VCaP (cell line): ENCODE results near the gene NPTXR.

Experiments
- H3K27ac ChIP-seq: fragments of 450-650 bp; 2 replicates; pipeline ENCODE4 v1.5.1; 2017
- CTCF ChIP-seq: fragments of 450-650 bp; conservative IDR thresholded peaks from 2 replicates; pipeline ENCODE4 v1.5.1; 2017; ENCODE audit warnings: mild to moderate bottlenecking, moderate library complexity

The NPTXR gene

GRCh38 chr22:38871360-38872171 lies 27.7 kb upstream of the NPTXR start:
- H3K27ac ChIP-seq = peak overlapping the region; percentile 98
- no peak for TF ChIP-seq CTCF

DNA sequence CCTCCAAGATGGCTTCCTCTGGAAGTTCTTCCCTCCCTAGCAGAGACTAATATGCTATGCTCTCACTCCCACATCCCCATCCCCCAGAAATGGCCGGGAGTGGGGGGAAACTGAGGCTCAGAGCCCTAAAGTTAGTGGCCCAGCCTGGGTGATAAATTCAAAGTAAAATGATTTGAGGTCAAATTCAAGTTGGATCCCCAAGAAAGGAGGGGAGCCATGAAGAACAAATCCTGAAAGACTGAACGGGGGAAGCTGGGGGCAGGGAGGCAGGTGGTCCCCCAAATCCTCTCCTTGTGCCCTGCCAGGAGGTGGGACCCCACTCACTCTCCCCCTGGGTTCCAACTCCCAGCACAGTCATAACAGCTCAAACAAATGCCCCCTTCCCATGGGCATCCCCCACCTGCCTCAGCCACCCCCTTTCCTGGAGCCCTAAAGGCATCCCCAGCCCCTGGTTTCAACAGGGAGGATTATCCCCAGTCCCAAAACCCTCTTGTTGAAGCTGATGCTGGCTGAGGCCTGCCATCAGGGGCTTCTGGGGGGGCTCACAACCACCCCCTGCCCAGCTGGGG lies 27.0 kb upstream of the NPTXR start:
- no peak for TF ChIP-seq CTCF

DNA sequence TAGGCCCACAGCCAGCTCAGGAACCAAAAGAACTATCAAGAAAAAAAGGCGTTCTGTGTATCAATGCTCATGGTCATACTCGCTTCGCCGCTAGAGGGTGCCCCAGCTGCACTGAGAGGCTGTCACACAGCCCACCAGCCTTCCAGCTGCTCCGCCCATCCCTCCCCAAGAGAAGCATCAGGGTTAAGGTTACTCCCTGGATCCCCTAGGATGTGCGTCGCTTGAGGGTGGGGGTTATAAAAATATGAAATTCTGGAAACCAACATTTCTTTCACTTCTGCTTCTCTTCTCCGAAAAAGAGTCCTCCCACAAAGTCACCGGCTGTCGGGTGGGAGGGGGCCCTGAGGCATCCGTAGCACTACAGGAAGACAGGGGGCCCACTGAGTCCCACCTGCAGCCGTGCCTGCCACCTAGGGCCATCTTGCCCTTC lies 26.5 kb upstream of the NPTXR start:
- H3K27ac ChIP-seq = peak overlapping the region; percentile 98
- peak; percentile 96 for TF ChIP-seq CTCF

More for the DNA sequence above, 27.0 kb upstream of the NPTXR start:
- H3K27ac ChIP-seq = peak overlapping the region; percentile 98

GRCh38 chr22:38869663-38870062 lies 25.8 kb upstream of the NPTXR start:
- TF ChIP-seq CTCF = no peak
- H3K27ac ChIP-seq = peak overlapping the region; percentile 15; the same call in 1 of the 2 replicates

DNA sequence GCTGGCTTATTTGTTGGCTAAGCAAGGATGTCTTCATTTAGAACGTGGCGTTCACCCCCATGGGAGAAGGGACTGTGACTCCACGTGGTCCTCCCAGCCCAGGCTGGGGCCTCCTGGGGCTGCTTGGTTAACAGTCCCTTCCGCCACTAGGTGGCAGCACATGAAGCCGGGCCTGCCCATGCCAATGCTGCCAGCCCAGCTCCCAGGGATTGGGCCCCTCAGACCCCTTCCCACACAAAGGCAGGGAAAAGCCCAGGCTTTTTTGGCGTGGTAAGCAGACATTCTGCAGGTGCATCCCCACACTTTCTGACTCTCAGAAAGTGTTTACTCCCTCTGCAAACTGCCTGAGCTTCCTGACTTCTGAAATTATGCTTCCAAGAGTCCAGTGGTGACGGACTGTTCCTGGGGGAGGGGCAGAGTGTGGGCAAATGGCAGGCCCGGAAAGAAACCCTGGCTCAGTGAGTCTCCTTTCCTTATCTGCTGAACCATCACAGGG lies 25.1 kb upstream of the NPTXR start:
- TF ChIP-seq CTCF = peak; percentile 94
- H3K27ac ChIP-seq = 0 out of 2 replicates have a peak overlapping the region, but pooled peaks have one; percentile 15

GRCh38 chr22:38868286-38868721 lies 24.5 kb upstream of the NPTXR start:
- H3K27ac ChIP-seq = peak overlapping the region; percentile 5; the same call in 1 of the 2 replicates
- no peak for TF ChIP-seq CTCF
